Activated CD4-positive, alpha-beta T cell treated with anti-CD3 and anti-CD28 coated beads for 48 hours (primary cell): ENCODE data around the gene CWC25.
A peak's percentile ranks its signal among the peaks of the same experiment; 100 is the strongest.
"Not testable (repeated sequence)": the region's sequence is repeated elsewhere in the genome, so short reads cannot be mapped to it uniquely, and the experiment has no call there.

Experiments
- DNase-seq: peaks from one replicate; pipeline ENCODE4 v3.0.0-alpha.2; 2020

Gene CWC25

GRCh38 chr17:38852771-38853291 is 27.7 kb upstream of the CWC25 start:
- DNase-seq, result no peak

- no peak for DNase-seq
Observed at GRCh38 chr17:38851434-38851833, 26.3 kb upstream of the CWC25 start.

DNA sequence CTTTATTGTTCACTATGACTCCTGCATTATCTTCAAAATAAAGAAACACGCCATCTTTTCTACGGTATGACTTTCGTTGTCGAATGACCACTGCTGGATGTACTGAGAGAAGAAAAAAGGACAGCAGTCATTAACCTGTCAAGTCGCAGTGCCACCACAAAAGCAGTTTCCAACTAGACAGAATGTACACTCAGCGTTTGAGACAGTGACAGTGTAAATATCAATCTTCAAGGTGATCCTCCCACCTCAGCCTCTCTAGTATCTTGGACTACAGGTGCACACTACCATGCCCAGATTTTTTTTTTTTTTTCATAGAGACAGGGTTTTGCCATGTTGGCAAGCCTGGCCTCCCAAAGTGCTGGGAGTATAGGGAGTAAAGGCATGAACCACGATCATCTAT is 25.3 kb upstream of the CWC25 start:
- no peak for DNase-seq

DNA sequence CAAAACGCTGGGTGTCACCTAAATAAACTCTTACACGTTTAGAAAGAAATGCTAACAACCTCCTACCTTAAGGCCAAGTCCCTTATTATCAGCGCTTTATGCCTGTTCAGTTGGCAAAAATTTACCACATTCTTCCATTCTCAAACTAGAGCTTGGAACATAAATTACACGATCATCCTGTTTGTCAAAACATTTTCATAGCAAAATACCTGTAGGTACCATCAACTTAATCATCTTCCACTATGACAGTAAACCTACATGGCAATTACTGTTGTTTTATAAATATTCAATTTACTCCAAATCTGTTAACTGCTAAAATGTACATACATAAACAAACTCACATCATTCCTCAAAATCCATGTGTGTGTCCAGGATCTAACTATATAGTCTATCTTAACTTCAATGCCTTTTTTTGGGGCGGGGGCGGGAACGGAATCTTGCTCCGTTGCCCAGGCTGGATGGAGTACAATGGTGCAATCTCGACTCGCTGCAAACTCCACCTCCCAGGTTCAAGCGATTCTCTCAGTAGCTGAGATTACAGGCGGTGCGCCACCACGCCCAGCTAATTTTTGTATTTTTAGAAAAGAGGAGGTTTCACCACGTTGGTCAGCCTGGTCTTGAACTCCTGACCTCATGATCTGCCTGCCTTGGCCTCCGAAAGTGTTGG is 24.0 kb upstream of the CWC25 start:
- DNase-seq, result no peak

GRCh38 chr17:38848557-38848891 is 23.4 kb upstream of the CWC25 start:
- no peak for DNase-seq

GRCh38 chr17:38844261-38844757 is 19.2 kb upstream of the CWC25 start:
- DNase-seq, result no peak

GRCh38 chr17:38825762-38826247 is 684 bp upstream of the CWC25 start:
- DNase-seq, result no peak

DNA sequence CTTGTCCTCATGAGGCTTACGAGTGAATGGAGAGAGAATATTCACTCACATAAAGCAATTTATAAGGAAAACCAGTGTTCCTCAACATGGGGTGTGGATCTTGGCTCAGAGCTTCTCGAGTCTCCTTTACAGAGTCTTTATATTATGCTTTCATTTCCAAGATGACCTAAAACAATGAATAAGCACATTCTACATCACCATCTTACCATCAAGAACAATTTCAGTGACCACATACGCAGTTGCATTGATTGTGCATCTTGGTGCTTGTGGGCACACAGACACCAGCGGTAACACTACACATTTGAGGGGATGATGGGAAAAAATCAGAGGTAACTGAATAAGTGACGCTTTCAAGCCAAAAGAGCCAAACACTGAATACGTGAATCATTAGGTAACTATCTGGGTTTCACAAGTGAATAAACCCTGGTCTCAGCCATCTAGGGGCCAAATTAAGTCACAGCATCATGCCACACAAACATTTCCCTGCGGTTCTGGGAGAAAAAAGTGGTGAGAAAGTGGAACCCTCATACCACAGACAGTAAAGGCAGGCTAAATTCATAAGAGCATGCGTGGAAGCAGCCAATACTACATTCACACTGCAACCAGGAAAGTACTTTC is 9.4 kb downstream of the CWC25 start:
- peak; percentile 29 for DNase-seq

- no peak for DNase-seq
Observed at GRCh38 chr17:38809828-38810227, 15.3 kb downstream of the CWC25 start.

GRCh38 chr17:38800237-38800760 is 24.8 kb downstream of the CWC25 start:
- DNase-seq, result no peak

- peak; percentile 94 for DNase-seq
Observed at GRCh38 chr17:38799501-38800236, 25.5 kb downstream of the CWC25 start, which contains the start of gene PIP4K2B. PIP4K2B (minus strand) TSS chr17:38799556; CDS start chr17:38799424, 132 bp downstream.

DNA sequence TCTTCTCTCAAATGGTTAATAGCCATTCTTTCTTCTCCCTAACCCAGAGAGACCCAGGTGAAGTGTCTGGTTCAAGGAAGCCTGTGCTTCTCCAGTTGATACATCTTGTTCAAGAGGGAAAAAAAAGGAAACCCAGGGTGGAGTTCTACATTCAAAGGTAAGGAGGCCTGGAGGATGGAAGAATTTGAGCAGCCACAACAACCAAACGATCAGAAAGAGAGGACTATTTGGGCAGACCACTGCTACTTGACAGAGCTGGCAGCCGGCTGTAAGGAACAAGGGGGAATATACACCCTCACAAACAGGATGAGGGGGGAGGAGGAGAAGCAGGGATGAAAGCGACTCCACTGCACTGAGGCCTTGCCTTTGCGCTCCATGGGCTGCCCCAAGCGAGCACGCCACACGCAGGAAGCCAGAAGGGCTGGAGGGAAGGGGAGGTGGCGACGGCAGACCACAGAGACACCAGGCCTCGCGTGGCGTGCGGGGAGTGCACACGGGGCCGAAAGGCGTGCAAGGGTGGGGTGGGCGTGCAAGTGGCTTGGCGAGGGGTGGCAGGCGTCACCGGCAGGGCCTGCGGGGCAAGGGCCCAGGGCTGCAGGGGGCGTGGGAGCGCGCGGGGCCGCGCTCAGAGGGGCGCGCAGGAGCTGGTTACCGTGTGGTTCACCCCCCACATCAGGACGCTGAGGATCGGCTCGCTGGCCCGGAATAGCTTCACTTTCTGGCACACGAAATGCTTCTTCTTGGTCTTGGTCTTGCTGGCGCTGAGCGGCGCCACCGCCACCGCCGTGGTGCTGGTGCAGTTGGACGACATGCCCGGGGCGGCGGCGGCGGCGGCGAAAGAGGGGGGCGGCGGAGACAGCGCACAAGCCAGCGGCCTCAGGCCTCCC is 26.3 kb downstream of the CWC25 start:
- peak; percentile 67 for DNase-seq

- DNase-seq, result no peak
Observed at GRCh38 chr17:38797828-38798227, 27.3 kb downstream of the CWC25 start.

DNA sequence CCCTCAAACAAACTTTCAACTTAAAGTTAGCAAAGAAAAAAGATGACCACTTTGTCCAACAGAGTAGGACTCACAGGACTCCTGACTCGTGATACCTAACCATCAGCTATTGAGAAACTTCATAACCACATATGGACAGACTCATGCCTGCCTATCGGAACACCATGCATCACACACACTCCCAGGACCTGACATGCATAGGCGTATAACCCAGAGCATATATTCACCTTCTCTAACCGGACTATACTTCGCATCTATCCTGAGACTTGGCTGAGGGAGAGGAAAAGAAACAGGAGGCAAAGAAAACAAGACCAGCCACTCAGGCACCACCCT is 28.0 kb downstream of the CWC25 start:
- no peak for DNase-seq

- DNase-seq, result no peak
Observed at GRCh38 chr17:38796451-38797157, 28.5 kb downstream of the CWC25 start.

DNA sequence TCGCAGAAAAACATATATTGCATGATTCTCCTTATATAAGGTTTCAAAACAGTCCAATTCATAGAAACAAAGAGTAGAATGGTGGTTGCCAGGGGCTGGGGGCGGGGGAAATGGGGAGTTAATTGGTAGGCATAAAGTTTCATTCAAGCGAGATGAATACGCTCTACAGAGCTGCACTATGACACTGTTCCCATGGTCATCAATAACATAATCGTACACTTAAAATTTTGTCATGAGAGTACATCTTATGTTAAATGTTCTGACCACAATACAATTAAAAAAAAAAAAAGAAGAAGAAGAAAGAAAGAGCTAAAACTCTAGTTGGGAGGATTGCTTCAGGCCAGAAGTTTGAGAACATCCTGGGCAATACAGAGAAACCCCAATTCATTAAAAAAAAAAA is 30.9 kb downstream of the CWC25 start:
- no peak for DNase-seq

DNA sequence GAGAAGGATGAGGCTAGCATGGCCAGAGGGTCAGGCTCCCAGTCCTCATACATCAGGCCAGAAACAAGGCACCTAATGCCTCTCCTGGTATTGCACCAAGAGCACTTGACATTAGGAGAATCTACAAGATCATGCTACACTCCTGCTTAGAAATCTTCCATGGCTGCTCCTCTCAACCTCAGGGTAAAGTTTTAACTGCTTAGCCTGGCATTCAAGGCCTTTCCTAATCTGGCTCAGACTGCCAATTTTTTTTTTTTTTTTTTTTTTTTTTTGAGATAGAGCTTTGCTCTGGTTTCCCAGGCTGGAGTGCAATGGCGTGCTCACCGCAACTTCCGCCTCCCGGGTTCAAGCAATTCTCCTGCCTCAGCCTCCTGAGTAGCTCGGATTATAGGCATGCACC is 34.0 kb downstream of the CWC25 start:
- no peak for DNase-seq

DNA sequence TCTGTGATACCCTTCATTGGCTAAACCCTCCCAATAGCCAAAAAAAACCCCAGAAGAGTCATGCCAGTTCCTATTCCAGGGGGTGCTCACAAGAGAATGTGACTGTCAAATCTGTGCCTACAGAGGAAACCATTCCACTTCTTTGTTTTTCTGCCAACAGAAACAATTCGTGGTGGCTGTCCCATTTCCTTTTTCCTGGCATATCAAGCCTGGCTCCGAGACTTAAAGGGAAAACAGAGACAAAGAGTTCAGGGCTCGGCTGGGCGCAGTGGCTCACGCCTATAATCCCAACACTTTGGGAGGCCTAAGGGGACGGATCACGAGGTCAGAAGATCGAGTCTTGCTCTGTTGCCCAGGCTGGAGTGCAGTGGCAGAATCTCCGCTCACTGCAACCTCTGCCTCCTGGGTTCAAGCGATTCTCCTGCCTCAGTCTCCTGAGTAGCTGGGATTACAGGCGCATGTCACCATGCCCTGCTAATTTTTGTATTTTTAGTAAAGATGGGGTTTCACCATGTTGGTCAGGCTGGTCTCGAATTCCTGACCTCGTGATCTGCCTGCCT is 34.9 kb downstream of the CWC25 start:
- not testable (repeated sequence) for DNase-seq

DNA sequence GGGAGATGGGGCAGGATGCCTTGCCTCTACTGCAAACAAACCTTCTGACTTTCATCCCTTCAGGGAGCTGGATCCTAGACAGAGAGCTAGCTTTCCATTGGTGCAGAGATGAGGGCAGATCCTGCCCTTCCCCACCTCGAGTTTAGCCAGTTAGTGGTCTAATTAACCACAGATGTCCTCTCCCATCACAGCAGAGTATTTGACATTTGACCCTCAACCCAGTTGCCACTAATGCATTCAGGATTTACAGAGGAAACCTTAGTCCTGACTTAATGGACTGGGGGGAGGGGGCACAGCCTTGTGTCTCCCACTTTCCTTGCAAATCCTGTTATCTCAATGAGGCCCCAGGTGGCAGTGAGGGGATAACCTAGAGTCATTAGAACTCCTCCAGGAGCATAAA is 35.9 kb downstream of the CWC25 start:
- DNase-seq, result no peak

- not testable (repeated sequence) for DNase-seq
Observed at GRCh38 chr17:38787999-38788398, 37.1 kb downstream of the CWC25 start.

DNA sequence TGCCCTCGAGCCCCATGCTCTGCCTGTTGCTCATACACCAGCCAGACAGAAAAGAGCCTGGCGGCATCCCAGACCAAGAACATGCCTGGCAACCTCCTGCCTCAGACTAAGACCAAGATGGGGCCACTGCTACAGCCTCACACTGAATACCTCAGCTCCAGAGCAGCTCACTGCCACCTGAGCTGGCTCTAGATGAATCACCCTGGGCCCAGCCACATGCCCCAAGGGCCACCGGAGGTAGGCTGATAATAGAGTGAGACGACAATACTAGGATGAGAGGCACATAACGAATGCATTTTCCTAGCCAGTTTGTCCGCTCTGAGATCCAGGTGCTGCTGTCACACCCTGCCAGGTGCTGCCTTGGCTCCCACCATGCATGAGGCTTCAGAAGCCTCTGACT is 38.7 kb downstream of the CWC25 start:
- no peak for DNase-seq
